IPS-15b (cell line): ENCODE results near the gene ABHD16B.
A peak's percentile ranks its signal among the peaks of the same experiment; 100 is the strongest.
"Not testable (repeated sequence)": the region's sequence is repeated elsewhere in the genome, so short reads cannot be mapped to it uniquely, and the experiment has no call there.

Experiments
- H3K27me3 ChIP-seq: one replicate; pipeline ENCODE4 v1.6.1; 2013; ENCODE audit warnings: low read length; ENCODE audit not compliant: control insufficient read depth, insufficient read depth
- H3K36me3 ChIP-seq: one replicate; pipeline ENCODE4 v1.6.1; 2013; ENCODE audit warnings: low read length; ENCODE audit not compliant: control insufficient read depth, insufficient read depth
- H3K4me1 ChIP-seq: one replicate; pipeline ENCODE4 v1.6.1; 2013; ENCODE audit warnings: mild to moderate bottlenecking, low read length; ENCODE audit not compliant: control insufficient read depth, insufficient read depth
- H3K4me3 ChIP-seq: one replicate; pipeline ENCODE4 v1.5.1; 2013; ENCODE audit warnings: low read depth, low read length
- H3K9ac ChIP-seq: one replicate; pipeline ENCODE4 v1.6.1; 2013; ENCODE audit warnings: low read depth, mild to moderate bottlenecking, low read length
- H3K9me3 ChIP-seq: one replicate; pipeline ENCODE4 v1.6.1; 2013; ENCODE audit warnings: mild to moderate bottlenecking, low read length; ENCODE audit not compliant: control insufficient read depth, insufficient read depth

The ABHD16B gene

GRCh38 chr20:63850689-63851547 lies 10.4 kb upstream of the ABHD16B start:
- no peaks in the 10 kb centered on the region for H3K9me3 ChIP-seq
- H3K4me1 ChIP-seq: peaks cover 13% of the 10 kb centered on the region
- H3K4me3 ChIP-seq: no peak overlapping the region
- H3K9ac ChIP-seq: no peak overlapping the region
- H3K36me3 ChIP-seq: no peaks in the 10 kb centered on the region
- no peaks in the 10 kb centered on the region for H3K27me3 ChIP-seq

GRCh38 chr20:63851548-63851943 lies 9.8 kb upstream of the ABHD16B start:
- H3K4me1 ChIP-seq: peaks cover 15% of the 10 kb centered on the region
- H3K36me3 ChIP-seq, H3K9me3 ChIP-seq, H3K4me3 ChIP-seq, H3K27me3 ChIP-seq, H3K9ac ChIP-seq: not testable (repeated sequence)

- H3K36me3 ChIP-seq, H3K27me3 ChIP-seq, H3K9me3 ChIP-seq, H3K4me3 ChIP-seq: not testable (repeated sequence)
- Histone ChIP-seq H3K9ac (peak overlapping the region; percentile 16), H3K4me1 (peaks cover 11% of the 10 kb centered on the region)
These were observed 7.6 kb upstream of the ABHD16B start for GRCh38 chr20:63853733-63854068.

GRCh38 chr20:63854069-63854765 lies 7.1 kb upstream of the ABHD16B start:
- no peaks in the 10 kb centered on the region for H3K9me3 ChIP-seq
- no peaks in the 10 kb centered on the region for H3K27me3 ChIP-seq
- no peak overlapping the region for H3K4me3 ChIP-seq
- peaks cover 14% of the 10 kb centered on the region for H3K4me1 ChIP-seq
- H3K9ac ChIP-seq: peak overlapping the region; percentile 16
- H3K36me3 ChIP-seq: no peaks in the 10 kb centered on the region

GRCh38 chr20:63854766-63855362 lies 6.4 kb upstream of the ABHD16B start:
- H3K27me3 ChIP-seq: no peaks in the 10 kb centered on the region
- peak overlapping the region; percentile 60 for H3K9ac ChIP-seq
- no peaks in the 10 kb centered on the region for H3K9me3 ChIP-seq
- H3K36me3 ChIP-seq: no peaks in the 10 kb centered on the region
- peak overlapping the region; percentile 30 for H3K4me3 ChIP-seq
- H3K4me1 ChIP-seq: peaks cover 17% of the 10 kb centered on the region

- Histone ChIP-seq H3K9ac (peak overlapping the region; percentile 60), H3K4me3 (peak overlapping the region; percentile 30), H3K4me1 (peaks cover 17% of the 10 kb centered on the region), H3K36me3 (no peaks in the 10 kb centered on the region), H3K27me3 (no peaks in the 10 kb centered on the region), H3K9me3 (no peaks in the 10 kb centered on the region)
These were observed 5.8 kb upstream of the ABHD16B start for GRCh38 chr20:63855363-63856097.

GRCh38 chr20:63856098-63856511 lies 5.2 kb upstream of the ABHD16B start:
- peak overlapping the region; percentile 60 for H3K9ac ChIP-seq
- H3K27me3 ChIP-seq: no peaks in the 10 kb centered on the region
- no peaks in the 10 kb centered on the region for H3K9me3 ChIP-seq
- H3K36me3 ChIP-seq: peaks cover under 1% of the 10 kb centered on the region
- peaks cover 17% of the 10 kb centered on the region for H3K4me1 ChIP-seq
- H3K4me3 ChIP-seq: peak overlapping the region; percentile 30

GRCh38 chr20:63857764-63858392 lies 3.4 kb upstream of the ABHD16B start:
- Histone ChIP-seq H3K27me3 (no peaks in the 10 kb centered on the region), H3K4me3 (no peak overlapping the region), H3K36me3 (peaks cover 16% of the 10 kb centered on the region), H3K9ac (peak overlapping the region; percentile 65), H3K4me1 (peaks cover 17% of the 10 kb centered on the region), H3K9me3 (no peaks in the 10 kb centered on the region)

GRCh38 chr20:63858393-63859165 lies 2.7 kb upstream of the ABHD16B start:
- peaks cover 22% of the 10 kb centered on the region for H3K4me1 ChIP-seq

GRCh38 chr20:63859166-63859699 lies 2.1 kb upstream of the ABHD16B start:
- H3K4me3 ChIP-seq: no peak overlapping the region
- no peaks in the 10 kb centered on the region for H3K9me3 ChIP-seq
- H3K36me3 ChIP-seq: peaks cover 16% of the 10 kb centered on the region
- H3K4me1 ChIP-seq: peaks cover 22% of the 10 kb centered on the region
- peak overlapping the region; percentile 65 for H3K9ac ChIP-seq
- no peaks in the 10 kb centered on the region for H3K27me3 ChIP-seq

More at GRCh38 chr20:63858393-63859165, 2.7 kb upstream of the ABHD16B start:
- no peaks in the 10 kb centered on the region for H3K27me3 ChIP-seq
- H3K4me3 ChIP-seq: peak overlapping the region; percentile 35
- H3K36me3 ChIP-seq: peaks cover 16% of the 10 kb centered on the region
- H3K9ac ChIP-seq: peak overlapping the region; percentile 65
- H3K9me3 ChIP-seq: no peaks in the 10 kb centered on the region
